ENCODE results near the gene EPC1.

DNA sequence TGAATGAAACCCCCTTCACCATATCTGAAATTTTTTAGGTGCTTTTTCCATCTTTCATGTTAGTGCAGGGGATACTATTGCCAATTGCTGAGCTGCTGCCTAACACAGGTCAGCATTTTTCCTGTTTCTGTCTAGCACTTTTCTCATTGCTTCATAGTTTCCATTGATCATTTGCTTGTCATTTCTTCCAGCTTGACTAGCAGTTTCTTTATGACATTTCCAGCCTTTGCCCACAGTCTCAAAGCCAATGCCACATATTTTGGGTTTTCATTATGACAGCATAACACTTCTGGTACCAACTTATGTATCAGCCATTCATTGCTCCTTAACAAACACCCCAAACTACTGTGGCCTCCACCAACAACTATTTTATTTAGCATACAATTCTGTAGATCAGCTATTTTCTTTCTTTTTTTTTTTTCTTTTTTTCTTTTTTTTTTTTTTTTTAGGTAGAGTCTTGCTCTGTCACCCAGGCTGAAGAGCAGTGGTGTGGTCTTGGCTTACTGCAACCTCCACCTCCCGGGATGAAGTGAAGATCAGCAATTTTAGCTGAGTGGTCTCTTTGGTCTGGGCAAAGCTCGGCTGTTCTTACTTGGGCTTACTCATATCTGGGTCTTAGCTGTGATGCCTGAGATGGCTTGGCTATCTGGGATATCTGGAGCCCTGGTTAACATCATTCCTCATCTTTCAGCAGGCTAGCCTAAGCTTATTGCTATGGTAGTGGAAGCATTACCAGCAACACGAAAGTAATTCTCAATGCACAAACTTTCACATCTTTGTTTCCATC lies 102.3 kb downstream of the EPC1 start:
- TF ChIP-seq EZH2phosphoT487 (IDR thresholded peaks at IDR 0.05; ENCODE audit: insufficient read depth, low read depth) (no peak), EZH2 (IDR thresholded peaks at IDR 0.05; ENCODE audit: insufficient read depth, poor library complexity, severe bottlenecking) (no peak)

Measured in GM23248 (cell line).